Neuron (in vitro differentiated cells): ENCODE data around the gene SLC25A29.
"Not testable (repeated sequence)": the region's sequence is repeated elsewhere in the genome, so short reads cannot be mapped to it uniquely, and the experiment has no call there.

Source experiments
- H2AFZ ChIP-seq: one replicate; pipeline ENCODE4 v1.6.1; 2013; ENCODE audit warnings: low read depth, mild to moderate bottlenecking, inconsistent platforms, low read length, moderate library complexity
- H3K27me3 ChIP-seq: one replicate; pipeline ENCODE4 v1.6.1; 2013; ENCODE audit warnings: low read length; ENCODE audit not compliant: insufficient read depth
- H3K36me3 ChIP-seq: one replicate; pipeline ENCODE4 v1.6.1; 2013; ENCODE audit warnings: low read length; ENCODE audit not compliant: insufficient read depth
- H3K4me1 ChIP-seq: one replicate; pipeline ENCODE4 v1.6.1; 2013; ENCODE audit warnings: low read length; ENCODE audit not compliant: insufficient read depth
- H3K4me3 ChIP-seq: 2 replicates; pipeline ENCODE4 v1.5.1; 2013; ENCODE audit warnings: mild to moderate bottlenecking, low read length, moderate library complexity
- H3K9me3 ChIP-seq: one replicate; pipeline ENCODE4 v1.6.1; 2013; ENCODE audit warnings: low read length

SLC25A29 gene

GRCh38 chr14:100292301-100292775 is 13.9 kb downstream of the SLC25A29 start:
- Histone ChIP-seq H2AFZ (no peak overlapping the region), H3K27me3 (no peaks in the 10 kb centered on the region), H3K4me1 (peaks cover 8% of the 10 kb centered on the region), H3K9me3 (no peaks in the 10 kb centered on the region), H3K4me3 (no peak overlapping the region), H3K36me3 (peaks cover 32% of the 10 kb centered on the region)

- Histone ChIP-seq H3K36me3 (peaks cover 32% of the 10 kb centered on the region), H3K9me3 (no peaks in the 10 kb centered on the region), H3K4me3 (no peak overlapping the region), H3K27me3 (no peaks in the 10 kb centered on the region), H2AFZ (no peak overlapping the region), H3K4me1 (peaks cover 8% of the 10 kb centered on the region)
Observed at GRCh38 chr14:100291305-100292075, 14.8 kb downstream of the SLC25A29 start.

GRCh38 chr14:100290607-100291304 is 15.5 kb downstream of the SLC25A29 start:
- Histone ChIP-seq H3K4me3 (no peak overlapping the region), H3K4me1 (peaks cover 8% of the 10 kb centered on the region), H3K36me3 (peaks cover 32% of the 10 kb centered on the region), H2AFZ (no peak overlapping the region), H3K9me3 (no peaks in the 10 kb centered on the region), H3K27me3 (no peaks in the 10 kb centered on the region)

- H2AFZ ChIP-seq: no peak overlapping the region
- H3K36me3 ChIP-seq: peaks cover 32% of the 10 kb centered on the region
- no peaks in the 10 kb centered on the region for H3K27me3 ChIP-seq
- H3K9me3 ChIP-seq: no peaks in the 10 kb centered on the region
- H3K4me3 ChIP-seq: no peak overlapping the region
- peaks cover 8% of the 10 kb centered on the region for H3K4me1 ChIP-seq
Observed at GRCh38 chr14:100289916-100290606, 16.2 kb downstream of the SLC25A29 start.

GRCh38 chr14:100288382-100289185 is 17.7 kb downstream of the SLC25A29 start:
- H3K4me3 ChIP-seq: no peak overlapping the region
- peaks cover 32% of the 10 kb centered on the region for H3K36me3 ChIP-seq
- no peak overlapping the region for H2AFZ ChIP-seq
- peaks cover 8% of the 10 kb centered on the region for H3K4me1 ChIP-seq
- H3K9me3 ChIP-seq: no peaks in the 10 kb centered on the region
- H3K27me3 ChIP-seq: no peaks in the 10 kb centered on the region

- H3K27me3 ChIP-seq, H2AFZ ChIP-seq, H3K4me3 ChIP-seq, H3K4me1 ChIP-seq, H3K9me3 ChIP-seq: not testable (repeated sequence)
- peaks cover 26% of the 10 kb centered on the region for H3K36me3 ChIP-seq
Observed at GRCh38 chr14:100287998-100288295, 18.3 kb downstream of the SLC25A29 start.

GRCh38 chr14:100287202-100287997 is 18.8 kb downstream of the SLC25A29 start:
- H3K4me1 ChIP-seq: peaks cover 8% of the 10 kb centered on the region
- H3K36me3 ChIP-seq: peaks cover 21% of the 10 kb centered on the region

GRCh38 chr14:100286484-100287191 is 19.6 kb downstream of the SLC25A29 start:
- Histone ChIP-seq H3K36me3 (peaks cover 16% of the 10 kb centered on the region), H3K4me3 (no peak overlapping the region), H2AFZ (no peak overlapping the region), H3K27me3 (no peaks in the 10 kb centered on the region), H3K4me1 (peaks cover 8% of the 10 kb centered on the region), H3K9me3 (no peaks in the 10 kb centered on the region)

More at GRCh38 chr14:100287202-100287997, 18.8 kb downstream of the SLC25A29 start:
- no peaks in the 10 kb centered on the region for H3K9me3 ChIP-seq
- H2AFZ ChIP-seq: no peak overlapping the region
- H3K4me3 ChIP-seq: no peak overlapping the region
- no peaks in the 10 kb centered on the region for H3K27me3 ChIP-seq

- Histone ChIP-seq H3K9me3 (no peaks in the 10 kb centered on the region), H3K4me1 (peaks cover 6% of the 10 kb centered on the region), H3K36me3 (peaks cover 16% of the 10 kb centered on the region), H2AFZ (no peak overlapping the region), H3K4me3 (no peak overlapping the region), H3K27me3 (no peaks in the 10 kb centered on the region)
Observed at GRCh38 chr14:100285913-100286400, 20.3 kb downstream of the SLC25A29 start.

- Histone ChIP-seq H3K4me3 (no peak overlapping the region), H2AFZ (no peak overlapping the region), H3K4me1 (peaks cover 3% of the 10 kb centered on the region), H3K27me3 (no peaks in the 10 kb centered on the region), H3K9me3 (no peaks in the 10 kb centered on the region), H3K36me3 (peaks cover 15% of the 10 kb centered on the region)
Observed at GRCh38 chr14:100285021-100285912, 21.0 kb downstream of the SLC25A29 start.
